ENCODE data around the gene BMP7. TPM values are rescaled to one million over a fixed set of nuclear protein-coding genes. Genes with fewer than 3 reads are reported as not detected.

The BMP7 gene
- total and polyA plus RNA-seq, 2 experiments from 2014 or later, result 15.9 to 22.8 TPM

GRCh38 chr20:57249772-57250171 lies 16.7 kb downstream of the BMP7 start:
- H3K4me3 Mint-ChIP-seq, result no peak overlapping the region
- peaks cover 8% of the 10 kb centered on the region for H3K27me3 Mint-ChIP-seq (ENCODE audit: insufficient read depth, low read depth, poor library complexity)
- no peak overlapping the region for H3K27ac Mint-ChIP-seq
- Histone ChIP-seq H3K27ac (ENCODE audit: low read depth) (no peak overlapping the region), H4K20me1 (replicated peaks; ENCODE audit: insufficient read depth) (0 out of 2 replicates have a peak, but pooled peaks cover 5% of the 10 kb centered on the region), H3K4me3 (no peak overlapping the region), H3K4me2 (no peak overlapping the region), H2AFZ (no peak overlapping the region), H3K4me1 (ENCODE audit: insufficient read depth) (peaks cover 17% of the 10 kb centered on the region), H3K79me2 (replicated peaks; ENCODE audit: insufficient read depth) (peaks cover 33% of the 10 kb centered on the region), H3K27me3 (ENCODE audit: insufficient read depth) (no peaks in the 10 kb centered on the region), H3K9me2 (ENCODE audit: insufficient read depth) (no peaks in the 10 kb centered on the region), H3F3A (replicated peaks; ENCODE audit: low read depth) (no peaks in the 10 kb centered on the region), H3K36me3 (ENCODE audit: insufficient read depth) (no peaks in the 10 kb centered on the region)
- ATAC-seq (no peak), DNase-seq (ENCODE audit: low spot score) (no peak)
- H3K9me3 Mint-ChIP-seq, result peaks cover 4% of the 10 kb centered on the region; the same call in 2 of the 3 replicates
- TF ChIP-seq EZH2 (IDR thresholded peaks at IDR 0.05; ENCODE audit: low read depth, unreplicated experiment) (no peak), ZNF331 (CRISPR knock-in tag; IDR thresholded peaks at IDR 0.05; ENCODE audit: low read depth) (no peak), CTCF (conservative IDR thresholded peaks at IDR 0.05; ENCODE audit: low read depth in 2 of 2) (no peak), REST (IDR thresholded peaks at IDR 0.05; ENCODE audit: unreplicated experiment) (no peak), ETS1 (IDR thresholded peaks at IDR 0.05) (no peak), EZH2phosphoT487 (IDR thresholded peaks at IDR 0.05; ENCODE audit: unreplicated experiment) (no peak), STAT1 (IDR thresholded peaks at IDR 0.05; ENCODE audit: unreplicated experiment) (no peak), ZNF114 (CRISPR knock-in tag; IDR thresholded peaks at IDR 0.05) (no peak), ZNF462 (CRISPR knock-in tag; IDR thresholded peaks at IDR 0.05) (no peak), POLR2AphosphoS5 (IDR thresholded peaks at IDR 0.05; ENCODE audit: low read depth) (no peak), JUNB (IDR thresholded peaks at IDR 0.05; ENCODE audit: unreplicated experiment) (no peak), NANOG (IDR thresholded peaks at IDR 0.05; ENCODE audit: borderline replicate concordance) (no peak), CREB1 (CRISPR knock-in tag; IDR thresholded peaks at IDR 0.05; ENCODE audit: low read depth) (no peak)
- H3K4me1 Mint-ChIP-seq, result peaks cover 26% of the 10 kb centered on the region
- no peaks in the 10 kb centered on the region for H3K36me3 Mint-ChIP-seq (ENCODE audit: low read depth)

All from GM23338 (cell line).